Hippocampal formation (tissue), 2 donors: Measurements from ENCODE around the gene SARS1.

Experiments used
- DNase-seq, 2 donors: peaks; one replicate each; lab custom pipeline; 2025; lab: John Stamatoyannopoulos, UW

The SARS1 gene

GRCh38 chr1:109228167-109228566, 14.4 kb downstream of the SARS1 start:
- DNase-seq = no peak

DNA sequence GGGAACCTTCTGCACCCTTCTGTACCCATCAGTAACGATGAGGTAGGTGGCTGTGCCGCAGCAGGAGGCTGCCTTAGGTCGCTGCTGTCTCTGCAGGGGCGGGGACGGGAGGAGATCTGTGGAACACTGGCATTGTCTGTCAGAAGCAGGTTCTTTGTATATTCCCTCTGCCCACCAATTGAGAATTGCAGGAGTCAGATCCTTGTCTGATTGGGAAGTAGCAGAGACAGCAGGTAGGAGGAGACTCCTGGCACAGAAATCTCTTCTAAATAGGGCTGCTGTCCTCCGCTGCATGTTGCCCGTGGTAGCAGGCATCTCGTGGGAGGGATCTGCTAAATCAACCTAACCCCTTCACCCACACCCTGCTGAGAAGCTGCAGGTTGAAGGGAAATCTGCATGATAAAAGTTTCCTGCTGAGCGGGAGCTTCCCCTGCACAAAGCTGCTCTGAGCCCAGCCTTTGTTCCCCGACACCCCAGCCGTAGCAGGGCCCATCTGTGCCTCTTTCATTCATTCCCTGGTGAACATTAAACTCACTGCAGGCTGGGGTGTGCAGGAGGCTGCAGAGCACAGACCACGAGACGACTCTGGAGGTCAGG, 15.9 kb downstream of the SARS1 start:
- peak in 1 of 2 donors; percentile 63 for DNase-seq

- peak in 1 of 2 donors; percentile 24 for DNase-seq
Observed at GRCh38 chr1:109231066-109231465, 17.3 kb downstream of the SARS1 start.

GRCh38 chr1:109235137-109235536, 21.4 kb downstream of the SARS1 start:
- no peak for DNase-seq

DNA sequence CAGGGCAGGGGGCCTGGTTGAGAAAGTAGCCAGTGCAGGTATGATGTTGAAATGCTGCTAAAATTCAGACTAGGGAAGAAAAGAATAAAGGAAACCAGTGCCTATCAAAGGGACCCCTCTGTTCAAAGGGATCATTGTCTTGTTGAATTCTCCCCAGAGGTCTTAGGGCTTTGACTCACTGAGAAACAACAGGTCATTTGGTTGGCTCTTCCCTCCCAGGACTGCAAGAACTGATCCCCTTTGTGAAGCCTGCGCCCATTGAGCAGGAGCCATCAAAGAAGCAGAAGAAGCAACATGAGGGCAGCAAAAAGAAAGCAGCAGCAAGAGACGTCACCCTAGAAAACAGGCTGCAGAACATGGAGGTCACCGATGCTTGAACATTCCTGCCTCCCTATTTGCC, 23.8 kb downstream of the SARS1 start:
- no peak for DNase-seq

- DNase-seq = no peak
Observed at GRCh38 chr1:109238382-109238781, 24.7 kb downstream of the SARS1 start.

DNA sequence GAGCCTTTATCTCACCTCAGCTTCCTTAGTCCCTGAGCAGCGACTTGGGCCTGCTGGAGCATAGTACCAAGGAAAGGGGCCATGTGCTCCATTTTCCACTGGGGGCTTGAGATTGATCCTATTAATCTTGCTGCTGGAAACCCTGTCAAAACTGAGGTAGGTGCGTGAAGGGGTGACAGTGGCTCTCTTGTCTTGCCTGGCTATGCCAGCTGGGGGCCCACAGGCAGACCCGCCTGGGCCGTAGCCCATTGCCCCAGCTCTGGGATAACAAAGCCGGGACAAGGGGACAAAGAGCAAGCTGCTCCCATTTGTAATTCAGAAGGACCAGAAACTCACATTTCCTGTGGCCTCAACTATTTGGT, 25.3 kb downstream of the SARS1 start:
- DNase-seq = no peak

GRCh38 chr1:109239409-109240068, 25.8 kb downstream of the SARS1 start:
- no peak for DNase-seq

DNA sequence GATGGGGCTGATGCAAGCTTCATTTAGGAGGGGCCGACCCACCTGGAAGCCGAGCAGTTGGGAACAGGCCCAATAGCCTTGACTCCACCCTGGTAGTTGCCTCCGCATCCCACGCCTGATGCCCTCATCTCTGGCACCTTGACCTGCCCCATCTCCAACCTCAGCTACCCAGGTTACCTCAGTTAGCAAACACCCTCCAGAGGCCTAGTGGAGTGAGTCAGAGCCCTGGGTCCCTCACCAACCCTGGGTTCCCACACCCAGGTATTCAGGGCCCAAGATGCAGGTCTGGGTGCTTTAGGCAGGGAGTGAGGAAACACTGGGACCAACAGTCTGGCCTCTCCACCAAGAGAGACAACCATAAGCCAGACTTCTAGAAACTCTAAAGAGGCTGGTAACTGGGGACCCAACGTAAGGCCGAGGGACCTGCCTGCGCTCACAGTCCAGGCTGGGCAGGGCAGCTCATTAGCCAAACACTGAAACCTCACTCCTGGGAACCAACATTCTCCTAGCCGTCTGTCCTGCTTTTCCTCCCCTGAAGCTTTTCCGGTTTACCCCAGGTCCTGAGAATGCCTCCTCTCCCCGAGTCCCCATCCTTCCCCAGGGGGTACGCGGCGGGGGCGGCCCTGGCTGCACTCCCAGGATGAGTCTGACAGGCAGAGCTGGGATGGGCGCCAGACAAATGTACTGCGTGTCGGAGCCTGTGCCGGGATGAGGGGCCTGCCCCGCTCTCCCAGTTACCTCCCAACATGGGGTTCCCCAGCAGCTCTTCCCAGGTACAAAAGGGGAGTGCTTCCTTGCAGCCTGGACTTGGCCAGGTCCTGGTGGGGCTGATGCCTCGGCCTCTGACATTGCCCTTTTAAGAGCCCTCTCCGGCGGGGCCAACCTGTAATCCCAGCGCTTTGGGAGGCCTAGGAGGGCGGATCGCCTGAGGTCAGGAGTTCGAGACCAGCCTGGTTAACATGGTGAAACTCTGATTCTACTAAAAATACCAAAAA, 26.7 kb downstream of the SARS1 start:
- DNase-seq = peak in 1 of 2 donors; percentile 54

DNA sequence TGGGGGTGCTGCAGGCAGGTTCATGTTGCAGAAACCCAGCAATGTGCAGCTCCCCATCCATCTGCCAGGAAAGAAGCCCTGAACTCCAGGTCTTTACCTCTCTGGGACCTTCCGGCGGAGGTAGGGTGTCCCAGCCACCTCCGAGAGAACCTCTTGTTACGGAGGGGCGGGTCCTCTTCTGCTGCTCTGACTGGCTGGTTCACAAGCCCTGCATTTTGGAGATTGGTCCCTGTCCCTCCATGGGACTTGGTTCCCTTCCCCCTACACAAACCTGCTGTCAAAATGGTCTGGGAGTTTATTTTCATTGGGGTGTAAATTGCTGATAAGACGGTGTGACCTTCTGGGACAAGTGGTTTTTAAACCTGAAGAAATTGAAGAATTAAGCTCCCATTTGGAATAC, 27.6 kb downstream of the SARS1 start:
- DNase-seq = no peak

DNA sequence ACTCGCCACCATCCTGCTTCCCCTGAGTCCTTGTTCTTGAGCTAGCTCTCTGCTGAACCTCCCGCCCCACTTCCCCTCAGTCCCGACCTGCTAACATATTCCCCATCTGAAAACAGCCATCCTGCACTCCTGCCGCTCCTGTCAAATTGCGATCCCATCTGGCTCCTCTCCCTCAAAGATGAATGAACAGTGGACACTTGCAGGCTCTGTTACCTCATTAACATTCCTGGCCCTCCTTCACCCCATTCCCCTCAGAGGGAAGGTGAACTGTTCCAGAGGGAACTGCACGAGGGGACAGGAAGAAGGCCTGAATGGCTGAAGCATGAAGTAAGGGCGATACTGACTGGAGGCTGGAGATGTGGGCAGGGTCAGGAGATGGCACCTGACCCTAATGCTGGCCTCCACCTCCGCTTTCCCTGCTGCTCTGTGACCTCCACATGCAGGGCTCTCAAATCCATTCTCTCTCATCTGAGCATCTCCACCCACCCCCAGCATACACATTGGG, 28.2 kb downstream of the SARS1 start:
- no peak for DNase-seq

GRCh38 chr1:109242387-109242786, 28.7 kb downstream of the SARS1 start:
- no peak for DNase-seq

DNA sequence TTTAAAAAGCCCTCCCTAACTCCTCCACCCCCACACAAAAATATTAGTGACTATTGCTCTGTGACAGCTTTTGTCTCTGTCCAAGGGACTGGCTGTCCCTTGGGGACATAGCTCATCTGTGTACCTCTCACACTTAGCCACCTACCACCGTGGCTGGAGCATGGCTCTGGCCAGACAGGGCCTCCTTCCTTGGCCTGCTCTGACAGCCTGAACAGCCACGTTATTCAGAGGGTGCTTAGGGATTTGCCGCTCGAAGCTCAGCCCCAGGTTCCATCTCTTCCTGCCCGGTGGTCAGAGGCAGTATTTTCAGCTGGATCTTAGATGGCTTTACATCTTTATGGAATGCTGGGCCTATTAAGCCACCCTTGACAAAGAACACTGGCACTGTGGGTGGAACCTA, 29.5 kb downstream of the SARS1 start:
- no peak for DNase-seq

GRCh38 chr1:109243860-109244552, 30.3 kb downstream of the SARS1 start:
- no peak for DNase-seq

GRCh38 chr1:109246141-109246551, 32.4 kb downstream of the SARS1 start:
- DNase-seq = no peak

GRCh38 chr1:109247401-109248365, 34.0 kb downstream of the SARS1 start:
- no peak for DNase-seq

DNA sequence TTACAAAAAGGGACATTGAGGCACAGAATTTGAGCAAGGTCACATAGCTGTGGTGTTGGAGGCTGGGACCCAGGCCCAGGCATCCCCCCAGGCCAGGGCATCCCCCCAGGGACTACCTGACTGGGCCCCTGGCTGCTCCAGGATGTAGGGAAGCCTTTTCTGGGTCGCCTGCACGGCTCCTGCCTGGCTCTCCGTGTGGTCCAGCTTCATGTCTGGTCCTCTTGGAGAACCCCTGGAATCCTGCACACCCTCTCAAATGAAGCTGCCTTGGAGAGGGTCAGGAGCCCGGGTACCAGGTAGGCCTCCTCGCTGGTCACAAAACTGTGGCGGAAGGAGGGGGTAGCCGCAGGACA, 34.7 kb downstream of the SARS1 start:
- DNase-seq = no peak

- DNase-seq = peak; percentile 30 to 64
Observed at GRCh38 chr1:109248797-109249629, 35.3 kb downstream of the SARS1 start, which contains the start of gene CELSR2. Gene CELSR2 (plus strand): TSS chr1:109249539. CDS start chr1:109250080, 541 bp downstream.

GRCh38 chr1:109249654-109250401, 36.1 kb downstream of the SARS1 start:
- no peak for DNase-seq
